Endodermal cell (in vitro differentiated cells): ENCODE data around the gene NPBWR2. TPM values are rescaled to one million over a fixed set of nuclear protein-coding genes. Genes with fewer than 3 reads are reported as not detected.

ENCODE experiments used
- DNase-seq: peaks from one replicate; pipeline ENCODE4 v3.0.0-alpha.2; 2017
- H3K27ac ChIP-seq: 2 replicates; pipeline ENCODE4 v1.5.1; 2013; ENCODE audit warnings: mild to moderate bottlenecking, low read depth, low read length, moderate library complexity
- H3K27me3 ChIP-seq: 2 replicates; pipeline ENCODE4 v1.6.1; 2013; ENCODE audit warnings: mild to moderate bottlenecking, low read length, moderate library complexity; ENCODE audit not compliant: insufficient read depth, control insufficient read depth, poor library complexity, severe bottlenecking
- H3K36me3 ChIP-seq: 2 replicates; pipeline ENCODE4 v1.7.0; 2013; ENCODE audit warnings: mild to moderate bottlenecking, low read length, moderate library complexity; ENCODE audit not compliant: control insufficient read depth, insufficient read depth
- H3K4me1 ChIP-seq: one replicate; pipeline ENCODE4 v1.7.0; 2013; ENCODE audit warnings: low read length; ENCODE audit not compliant: control insufficient read depth, insufficient read depth
- H3K4me3 ChIP-seq: 2 replicates; pipeline ENCODE4 v1.5.1; 2013; ENCODE audit warnings: mild to moderate bottlenecking, low read length, moderate library complexity
- H3K9ac ChIP-seq: 2 replicates; pipeline ENCODE4 v1.6.1; 2013; ENCODE audit warnings: mild to moderate bottlenecking, low read length, moderate library complexity; ENCODE audit not compliant: poor library complexity, severe bottlenecking; ENCODE audit errors: extremely low read depth
- H3K9me3 ChIP-seq: 2 replicates; pipeline ENCODE4 v1.6.1; 2013; ENCODE audit warnings: mild to moderate bottlenecking, low read length, moderate library complexity; ENCODE audit not compliant: control insufficient read depth
- H3K27ac Mint-ChIP-seq: 2 replicates; pipeline ENCODE4 v1.8.0; 2020; ENCODE audit warnings: mixed read lengths
- H3K27me3 Mint-ChIP-seq: 2 replicates; pipeline ENCODE4 v1.8.0; 2021; ENCODE audit warnings: mild to moderate bottlenecking, mixed read lengths; ENCODE audit not compliant: insufficient read depth
- H3K36me3 Mint-ChIP-seq: 2 replicates; pipeline ENCODE4 v1.8.0; 2020; ENCODE audit warnings: low read depth, mixed read lengths
- H3K4me1 Mint-ChIP-seq: 2 replicates; pipeline ENCODE4 v1.8.0; 2020; ENCODE audit warnings: mixed read lengths
- H3K4me3 Mint-ChIP-seq: 2 replicates; pipeline ENCODE4 v1.8.0; 2020; ENCODE audit warnings: mild to moderate bottlenecking, moderate library complexity, mixed read lengths
- H3K9me3 Mint-ChIP-seq: 2 replicates; pipeline ENCODE4 v1.8.0; 2020; ENCODE audit warnings: mild to moderate bottlenecking, mixed read lengths
- CTCF ChIP-seq: fragments of 200-600 bp; sonication (generic); conservative IDR thresholded peaks from 2 replicates; pipeline ENCODE4 v1.5.0; 2021; ENCODE audit warnings: antibody characterized with exemption, mild to moderate bottlenecking
- WGBS, 2 experiments: methylation state at CpG; one replicate each; pipeline versions ENCODE4 v1.1.5 to v1.1.7; 2013; ENCODE audit warnings: missing lambda C conversion rate in 2 of 2, mixed read lengths in 1 of 2; ENCODE audit not compliant: insufficient coverage in 1 of 2, insufficient read length in 1 of 2; 5-methylcytosine and 5-hydroxymethylcytosine counted together
- total RNA-seq, 2 donors: library from RNA; stranded (reverse); fragmentation: NEBNext Ultra II Directional in 1 of 2; extraction: Animal tissue kit (Norgen Biotek cat#: 25700) in 1 of 2; gene quantifications; 2 replicates in 1 of 2; 3 replicates in 1 of 2; pipeline ENCODE4 v1.2.1, GENCODE V29; 2021

Gene NPBWR2
- total RNA-seq, 2 donors from 2014 or later, result not detected

- 89 to 98% methylated on average over 7 to 12 of the region's 12 CpGs for WGBS, 2 experiments
- TF ChIP-seq CTCF, result no peak
- no peaks in the 10 kb centered on the region for H3K9me3 ChIP-seq
- Mint-ChIP-seq H3K9me3 (no peaks in the 10 kb centered on the region), H3K4me1 (peaks cover 7% of the 10 kb centered on the region), H3K27ac (no peak overlapping the region), H3K36me3 (peaks cover 4% of the 10 kb centered on the region), H3K27me3 (peaks cover 1% of the 10 kb centered on the region), H3K4me3 (no peak overlapping the region)
- H3K4me1 ChIP-seq, result no peaks in the 10 kb centered on the region
- DNase-seq, result no peak
- H3K4me3 ChIP-seq, result no peak overlapping the region
- no peaks in the 10 kb centered on the region for H3K27me3 ChIP-seq
- no peaks in the 10 kb centered on the region for H3K36me3 ChIP-seq
- H3K27ac ChIP-seq, result no peak overlapping the region
- H3K9ac ChIP-seq, result no peak overlapping the region
Measured at GRCh38 chr20:64075556-64075955, 31.8 kb downstream of the NPBWR2 start.

GRCh38 chr20:64074963-64075362 lies 32.4 kb downstream of the NPBWR2 start:
- H3K27me3 Mint-ChIP-seq, result no peaks in the 10 kb centered on the region
- Histone ChIP-seq H3K4me3 (no peak overlapping the region), H3K36me3 (no peaks in the 10 kb centered on the region), H3K4me1 (no peaks in the 10 kb centered on the region), H3K27ac (no peak overlapping the region), H3K9me3 (no peaks in the 10 kb centered on the region), H3K27me3 (no peaks in the 10 kb centered on the region), H3K9ac (no peak overlapping the region)
- H3K27ac Mint-ChIP-seq, result no peak overlapping the region
- H3K4me3 Mint-ChIP-seq, result no peak overlapping the region
- DNase-seq, result no peak
- H3K4me1 Mint-ChIP-seq, result peaks cover 3% of the 10 kb centered on the region
- no peaks in the 10 kb centered on the region for H3K9me3 Mint-ChIP-seq
- WGBS, 2 experiments, result 94 to 96% methylated on average over 8 of the region's 8 CpGs
- TF ChIP-seq CTCF, result no peak
- H3K36me3 Mint-ChIP-seq, result peaks cover 4% of the 10 kb centered on the region

GRCh38 chr20:64074184-64074789 lies 33.1 kb downstream of the NPBWR2 start:
- no peak for TF ChIP-seq CTCF
- Mint-ChIP-seq H3K27me3 (no peaks in the 10 kb centered on the region), H3K9me3 (no peaks in the 10 kb centered on the region), H3K4me3 (no peak overlapping the region), H3K27ac (no peak overlapping the region), H3K4me1 (peaks cover 3% of the 10 kb centered on the region), H3K36me3 (peaks cover 4% of the 10 kb centered on the region)
- H3K9ac ChIP-seq, result no peak overlapping the region
- H3K9me3 ChIP-seq, result no peaks in the 10 kb centered on the region
- 93 to 97% methylated on average over 27 to 28 of the region's 28 CpGs for WGBS, 2 experiments
- H3K27me3 ChIP-seq, result no peaks in the 10 kb centered on the region
- no peak for DNase-seq
- H3K4me1 ChIP-seq, result no peaks in the 10 kb centered on the region
- H3K27ac ChIP-seq, result no peak overlapping the region
- H3K36me3 ChIP-seq, result no peaks in the 10 kb centered on the region
- no peak overlapping the region for H3K4me3 ChIP-seq
